ENCODE data around the gene FAT4. TPM values are rescaled to one million over a fixed set of nuclear protein-coding genes. Genes with fewer than 3 reads are reported as not detected.

FAT4 gene
- total RNA-seq, 1 experiment from 2014 or later: 6.6 TPM

GRCh38 chr4:125355791-125356190 is 41.0 kb downstream of the FAT4 start:
- Mint-ChIP-seq H3K9me3 (ENCODE audit: unreplicated experiment) (no peaks in the 10 kb centered on the region), H3K4me3 (ENCODE audit: unreplicated experiment) (no peak overlapping the region), H3K27me3 (ENCODE audit: insufficient read depth, unreplicated experiment) (no peaks in the 10 kb centered on the region), H3K4me1 (ENCODE audit: insufficient read depth, unreplicated experiment) (peaks cover 10% of the 10 kb centered on the region), H3K36me3 (ENCODE audit: insufficient read depth, unreplicated experiment) (no peaks in the 10 kb centered on the region), H3K27ac (ENCODE audit: low read depth, unreplicated experiment) (no peak overlapping the region)
- no TSS peak for BruUV-seq (replicated peaks)
- ChIA-PET CTCF (no interaction called here), POLR2A (no interaction called here)
- no peak for TF ChIP-seq CTCF (IDR thresholded peaks at IDR 0.05; ENCODE audit: unreplicated experiment)
- no peak for DNase-seq (ENCODE audit: unreplicated experiment)
- intact Hi-C loops (cut with micrococcal nuclease): no loop called here

GRCh38 chr4:125357675-125358074 is 42.9 kb downstream of the FAT4 start:
- no peak for DNase-seq (ENCODE audit: unreplicated experiment)
- Mint-ChIP-seq H3K4me1 (ENCODE audit: insufficient read depth, unreplicated experiment) (peaks cover 4% of the 10 kb centered on the region), H3K27ac (ENCODE audit: low read depth, unreplicated experiment) (no peak overlapping the region), H3K4me3 (ENCODE audit: unreplicated experiment) (no peak overlapping the region), H3K9me3 (ENCODE audit: unreplicated experiment) (no peaks in the 10 kb centered on the region), H3K27me3 (ENCODE audit: insufficient read depth, unreplicated experiment) (no peaks in the 10 kb centered on the region), H3K36me3 (ENCODE audit: insufficient read depth, unreplicated experiment) (no peaks in the 10 kb centered on the region)
- no TSS peak for BruUV-seq (replicated peaks)
- no peak for TF ChIP-seq CTCF (IDR thresholded peaks at IDR 0.05; ENCODE audit: unreplicated experiment)
- intact Hi-C loops (cut with micrococcal nuclease): no loop called here
- ChIA-PET CTCF (no interaction called here), POLR2A (no interaction called here)

- no peak for DNase-seq (ENCODE audit: unreplicated experiment)
- Mint-ChIP-seq H3K36me3 (ENCODE audit: insufficient read depth, unreplicated experiment) (no peaks in the 10 kb centered on the region), H3K9me3 (ENCODE audit: unreplicated experiment) (no peaks in the 10 kb centered on the region), H3K4me1 (ENCODE audit: insufficient read depth, unreplicated experiment) (peaks cover 4% of the 10 kb centered on the region), H3K27me3 (ENCODE audit: insufficient read depth, unreplicated experiment) (no peaks in the 10 kb centered on the region), H3K4me3 (ENCODE audit: unreplicated experiment) (no peak overlapping the region), H3K27ac (ENCODE audit: low read depth, unreplicated experiment) (no peak overlapping the region)
- ChIA-PET POLR2A (no interaction called here), CTCF (no interaction called here)
- TF ChIP-seq CTCF (IDR thresholded peaks at IDR 0.05; ENCODE audit: unreplicated experiment): no peak
- intact Hi-C loops (cut with micrococcal nuclease): no loop called here
- BruUV-seq (replicated peaks): no TSS peak
Observed at GRCh38 chr4:125358453-125358852, 43.7 kb downstream of the FAT4 start.

- no TSS peak for BruUV-seq (replicated peaks)
- intact Hi-C loops (cut with micrococcal nuclease): no loop called here
- H3K4me1 Mint-ChIP-seq (ENCODE audit: insufficient read depth, unreplicated experiment): peaks cover 2% of the 10 kb centered on the region
- H3K9me3 Mint-ChIP-seq (ENCODE audit: unreplicated experiment): no peaks in the 10 kb centered on the region
- no peak overlapping the region for H3K27ac Mint-ChIP-seq (ENCODE audit: low read depth, unreplicated experiment)
- no peak for DNase-seq (ENCODE audit: unreplicated experiment)
- CTCF ChIA-PET: no interaction called here
- H3K4me3 Mint-ChIP-seq (ENCODE audit: unreplicated experiment): no peak overlapping the region
- TF ChIP-seq CTCF (IDR thresholded peaks at IDR 0.05; ENCODE audit: unreplicated experiment): no peak
- no peaks in the 10 kb centered on the region for H3K36me3 Mint-ChIP-seq (ENCODE audit: insufficient read depth, unreplicated experiment)
- POLR2A ChIA-PET: no interaction called here
- H3K27me3 Mint-ChIP-seq (ENCODE audit: insufficient read depth, unreplicated experiment): no peaks in the 10 kb centered on the region
Observed at GRCh38 chr4:125359363-125359762, 44.6 kb downstream of the FAT4 start.

Data from MCF 10A (cell line).